HuH-7.5 (cell line): ENCODE measurements around the gene CNNM4.
A peak's percentile ranks its signal among the peaks of the same experiment; 100 is the strongest.

Experiments
- DNase-seq: peaks from one replicate; pipeline ENCODE4 v3.0.0; 2011; ENCODE audit warnings: low spot score

The CNNM4 gene

DNA sequence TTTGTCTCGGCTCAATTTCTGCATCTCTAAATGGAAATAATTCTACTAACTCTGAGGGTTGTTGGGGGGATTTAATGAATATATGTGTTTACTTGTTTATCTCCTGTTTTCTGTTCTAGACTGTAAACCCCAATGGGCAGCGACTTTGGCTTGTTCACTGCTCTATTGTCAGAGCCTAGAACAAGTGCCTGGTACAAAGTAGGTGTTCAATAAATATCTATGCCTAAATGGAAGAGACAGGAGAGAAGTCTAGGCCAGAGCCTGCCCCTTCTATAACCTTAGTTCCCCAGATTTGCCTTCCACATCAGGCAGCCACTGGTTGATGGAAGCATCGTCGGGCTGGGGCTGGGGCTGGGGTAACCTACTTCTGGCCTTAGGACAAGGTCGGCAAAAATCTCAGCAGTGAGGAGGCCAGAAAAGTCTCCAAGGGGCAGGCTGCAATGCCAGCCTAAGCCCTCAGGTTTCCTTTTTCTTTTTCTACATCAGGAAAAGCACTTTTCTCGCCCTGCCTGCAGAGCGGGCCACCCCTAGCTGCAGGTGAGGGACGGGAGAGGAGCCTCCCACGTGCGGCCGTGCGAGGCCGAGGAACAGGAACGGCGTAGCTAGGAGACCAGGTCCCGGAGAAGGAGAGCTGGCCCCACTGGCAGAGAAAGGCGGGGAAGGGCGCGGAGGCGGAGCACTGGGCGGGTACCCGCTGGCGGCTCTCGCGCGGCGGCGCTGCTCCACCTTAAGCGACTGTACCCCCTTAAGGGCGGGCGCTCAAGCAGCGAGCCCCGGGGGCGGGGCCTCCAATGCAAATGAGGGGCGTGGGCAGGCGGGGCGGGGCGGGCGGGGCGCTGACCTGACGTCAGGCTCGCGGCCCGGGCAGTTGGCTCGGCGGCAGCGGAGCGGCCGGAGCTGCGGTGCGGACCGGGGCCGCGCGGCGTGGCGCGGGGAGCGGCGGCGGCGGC, at the start of gene CNNM4:
Gene CNNM4, plus strand, starts transcription at position 867 of the 950 bp plus-strand sequence. CDS start 98 bp downstream, outside the sequence.
- DNase-seq = peak; percentile 92

DNA sequence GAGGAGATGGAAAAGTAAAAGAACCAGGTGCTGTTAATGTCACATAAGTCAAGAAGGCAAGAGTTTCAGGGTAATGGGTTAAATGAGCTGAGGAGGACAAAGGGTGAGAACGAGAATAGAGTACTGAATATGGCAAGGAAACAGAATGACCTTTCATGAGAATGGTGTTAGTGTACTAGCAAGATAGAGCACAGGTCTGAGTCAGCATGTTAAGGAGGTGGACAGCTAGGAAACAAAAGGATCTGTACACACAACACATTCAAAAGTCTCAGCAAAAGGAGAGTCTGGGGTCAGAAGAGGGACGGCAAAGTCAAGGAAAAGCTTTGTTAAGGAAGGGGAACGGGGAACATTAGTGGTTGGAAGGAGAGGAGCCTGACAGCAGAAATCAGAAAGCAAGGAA, 49.7 kb upstream of the CNNM4 start:
- DNase-seq = no peak

DNA sequence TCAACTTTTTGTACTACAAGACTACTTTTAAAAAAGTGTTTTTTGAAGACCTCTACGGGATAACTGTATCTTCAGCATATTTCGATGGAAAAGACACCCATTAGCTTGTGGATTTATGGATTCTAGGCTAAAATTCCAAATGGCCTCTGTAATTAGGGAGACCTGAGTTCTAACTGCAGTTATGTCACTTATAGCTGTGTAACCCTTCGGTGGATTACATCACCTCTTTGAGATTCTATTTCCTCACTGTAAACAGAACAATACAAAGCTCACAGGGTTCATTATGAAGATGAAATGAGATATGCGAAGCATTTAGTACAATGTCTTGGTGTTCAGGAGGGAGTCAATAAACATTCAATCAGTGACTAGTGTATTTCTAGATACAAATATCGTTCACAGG, 45.0 kb upstream of the CNNM4 start:
- no peak for DNase-seq

DNA sequence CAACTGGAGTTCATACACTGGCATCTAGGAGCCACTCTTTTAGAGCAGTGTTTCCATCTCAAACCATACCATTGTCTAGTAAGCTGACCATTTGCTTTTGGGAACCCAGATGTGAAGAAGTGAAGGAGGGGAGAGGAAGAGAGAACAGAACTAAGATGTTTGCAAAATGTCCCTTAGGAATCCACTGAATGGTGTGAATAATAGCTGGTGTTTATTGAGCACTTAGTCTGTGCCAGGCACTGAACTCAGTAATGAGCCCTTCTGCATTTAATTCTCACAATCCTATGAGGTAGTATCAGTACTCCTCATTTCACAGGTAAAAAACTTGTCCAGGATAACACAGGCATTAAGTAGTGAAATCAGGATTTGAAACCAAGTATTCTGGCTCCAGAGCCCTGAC, 44.3 kb upstream of the CNNM4 start:
- no peak for DNase-seq

DNA sequence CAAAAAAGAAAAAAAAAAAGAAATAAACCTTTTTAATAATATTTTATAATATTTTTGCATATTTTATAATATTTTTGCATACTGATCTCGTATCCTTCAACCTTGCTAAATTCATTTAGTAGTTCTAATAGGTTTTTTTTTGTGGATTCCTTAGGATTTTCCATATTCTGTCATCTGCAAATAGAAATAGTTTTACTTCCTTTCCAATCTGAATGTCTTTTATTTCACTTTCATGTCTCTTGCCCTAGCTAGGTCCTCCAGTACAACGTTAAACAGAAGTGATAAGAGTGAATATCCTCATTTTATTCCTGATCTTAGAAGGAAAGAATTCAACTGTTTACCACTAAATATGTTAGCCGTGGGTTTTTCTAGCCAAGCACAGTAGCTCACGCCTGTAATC, 34.6 kb upstream of the CNNM4 start:
- no peak for DNase-seq

DNA sequence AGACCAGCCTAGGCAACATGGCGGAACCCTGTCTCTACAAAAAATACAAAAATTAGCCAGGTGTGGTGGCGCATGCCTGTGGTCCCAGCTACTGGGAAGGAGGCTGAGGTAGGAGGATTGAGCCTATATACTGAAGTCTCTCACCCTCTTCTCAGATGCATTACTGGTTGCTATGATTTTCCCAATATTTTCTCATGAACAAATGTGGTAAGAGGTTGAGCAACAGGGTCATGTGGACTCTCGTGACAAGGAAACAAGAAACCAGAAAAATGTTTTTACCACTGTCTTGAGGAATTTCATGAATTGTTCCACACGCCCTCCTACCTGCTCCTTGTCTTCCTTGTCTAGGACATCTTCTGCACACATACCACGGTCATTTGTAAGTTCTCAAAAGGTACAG, 33.3 kb upstream of the CNNM4 start:
- no peak for DNase-seq

DNA sequence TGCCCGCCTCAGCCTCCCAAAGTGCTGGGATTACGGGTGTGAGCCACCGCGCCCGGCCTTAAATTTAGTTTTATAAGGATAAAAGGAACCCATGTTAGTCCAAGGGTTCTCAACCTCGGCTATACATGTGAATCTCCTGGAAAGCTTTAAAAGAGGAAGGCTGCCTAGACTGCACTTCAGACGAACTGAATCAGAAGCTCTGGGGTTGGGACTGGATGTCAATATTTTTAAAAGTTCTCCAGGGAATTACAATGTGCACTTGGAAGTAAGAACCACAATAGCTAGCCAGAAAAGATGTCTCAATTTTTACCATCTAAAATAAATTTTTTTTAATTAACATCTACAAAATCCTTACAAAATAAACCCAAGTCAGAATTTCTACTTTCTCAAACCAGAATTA, 31.0 kb upstream of the CNNM4 start:
- DNase-seq = no peak

DNA sequence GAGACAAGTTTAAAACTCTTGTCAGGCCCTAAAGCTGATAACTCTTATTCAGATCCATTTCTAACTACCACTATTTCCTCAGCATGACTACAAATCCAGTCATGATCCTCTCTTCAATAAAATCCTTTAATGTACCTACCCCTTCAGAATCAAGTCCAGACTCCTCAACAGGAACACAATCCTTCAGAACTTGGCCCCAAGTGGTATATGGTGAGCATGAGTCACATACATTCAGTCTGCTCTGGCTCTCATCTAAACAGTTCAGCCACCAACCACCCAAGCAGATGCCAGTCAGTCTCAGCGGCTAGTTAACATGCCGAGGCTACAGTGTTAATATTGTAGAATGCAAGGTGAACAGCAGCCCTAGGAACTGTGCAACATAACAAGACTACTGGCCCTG, 30.5 kb upstream of the CNNM4 start:
- DNase-seq = no peak

DNA sequence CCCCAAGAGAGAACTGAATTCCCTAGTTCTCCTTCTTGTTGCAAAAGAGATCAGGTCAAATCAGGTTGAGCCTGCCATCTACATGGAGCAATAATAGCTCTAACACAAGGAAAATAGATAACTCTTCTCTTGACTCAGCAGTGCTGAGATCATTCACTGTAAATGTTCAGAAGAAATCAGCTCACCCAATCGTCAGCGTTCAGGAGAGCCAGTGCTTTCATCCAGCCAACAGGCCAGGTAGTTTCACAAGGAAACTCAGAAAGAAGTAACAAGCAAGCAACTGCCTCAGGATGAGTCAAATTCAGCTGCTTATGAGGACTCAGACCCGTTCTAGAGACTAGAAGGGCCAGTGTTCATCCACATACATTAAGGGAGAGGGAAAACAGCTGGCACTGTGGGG, 26.8 kb upstream of the CNNM4 start:
- no peak for DNase-seq

DNA sequence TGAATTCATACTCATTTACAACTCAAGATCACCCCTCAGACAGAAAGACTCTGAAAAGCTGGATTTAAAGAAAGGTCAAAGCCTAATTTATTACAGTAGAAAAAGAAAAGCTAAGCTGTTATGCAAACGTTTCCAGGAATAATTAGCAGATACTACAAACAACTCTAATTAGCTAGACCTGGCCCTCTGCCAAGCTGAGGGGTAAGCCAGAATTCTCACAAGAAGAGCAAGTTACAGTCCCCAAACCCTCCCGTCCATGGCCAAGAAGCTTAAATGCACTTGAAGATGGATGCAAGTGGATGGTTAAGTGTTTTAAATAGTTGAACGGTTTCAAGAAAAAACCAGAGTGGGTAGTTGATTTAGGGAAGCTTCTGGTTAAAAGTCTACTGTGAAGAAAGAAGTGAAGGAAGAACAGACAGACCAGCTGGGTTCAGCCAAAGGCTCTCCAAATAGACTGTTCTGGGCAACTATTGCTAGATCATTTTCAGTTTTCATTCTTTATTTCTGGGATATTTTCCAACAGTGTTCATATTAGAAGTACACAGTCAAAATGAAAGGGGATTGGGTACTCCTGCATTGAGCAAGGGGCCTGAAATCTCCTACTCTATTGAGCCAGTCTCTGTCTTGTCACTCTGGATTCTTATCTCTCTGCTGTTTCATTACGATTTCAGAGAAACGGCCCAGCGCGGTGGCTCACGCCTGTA, 25.7 kb upstream of the CNNM4 start:
- DNase-seq = no peak

DNA sequence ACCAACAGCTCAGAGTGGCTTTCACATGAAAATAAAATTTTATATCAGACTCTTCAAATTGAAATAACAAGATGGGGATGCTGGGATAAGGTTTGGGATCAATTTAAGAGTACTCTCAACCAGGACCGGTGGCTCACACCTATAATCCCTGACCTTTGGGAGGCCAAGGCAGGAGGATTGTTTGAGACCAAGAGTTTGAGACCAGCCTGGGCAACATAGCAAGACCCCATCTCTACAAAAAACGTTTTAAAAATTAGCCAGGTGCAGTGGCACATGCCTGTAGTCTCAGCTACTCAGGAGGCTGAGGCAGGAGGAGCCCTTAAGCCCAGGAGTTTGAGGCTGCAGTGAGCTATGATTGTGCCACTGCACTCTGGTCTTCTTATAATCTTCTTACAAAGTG, 23.5 kb upstream of the CNNM4 start:
- DNase-seq = no peak

DNA sequence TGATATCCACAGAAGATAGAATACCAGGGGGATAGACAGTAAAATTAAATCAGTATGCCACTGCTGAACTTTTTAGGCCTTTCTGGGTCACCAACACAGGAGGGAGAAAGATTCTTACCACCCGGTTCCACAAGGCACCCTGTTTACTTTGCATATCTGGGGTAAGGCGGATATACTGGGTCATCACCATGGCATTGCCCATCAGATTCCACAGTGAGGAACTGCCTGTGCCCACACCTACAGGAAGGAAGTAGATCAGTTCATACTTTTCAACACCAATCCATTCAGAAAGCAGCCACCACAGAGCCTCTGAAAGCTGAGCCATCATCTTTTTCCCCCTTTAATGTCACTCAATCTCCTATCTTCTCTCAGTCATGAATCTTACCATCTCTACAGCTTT, 22.9 kb upstream of the CNNM4 start:
- DNase-seq = no peak

DNA sequence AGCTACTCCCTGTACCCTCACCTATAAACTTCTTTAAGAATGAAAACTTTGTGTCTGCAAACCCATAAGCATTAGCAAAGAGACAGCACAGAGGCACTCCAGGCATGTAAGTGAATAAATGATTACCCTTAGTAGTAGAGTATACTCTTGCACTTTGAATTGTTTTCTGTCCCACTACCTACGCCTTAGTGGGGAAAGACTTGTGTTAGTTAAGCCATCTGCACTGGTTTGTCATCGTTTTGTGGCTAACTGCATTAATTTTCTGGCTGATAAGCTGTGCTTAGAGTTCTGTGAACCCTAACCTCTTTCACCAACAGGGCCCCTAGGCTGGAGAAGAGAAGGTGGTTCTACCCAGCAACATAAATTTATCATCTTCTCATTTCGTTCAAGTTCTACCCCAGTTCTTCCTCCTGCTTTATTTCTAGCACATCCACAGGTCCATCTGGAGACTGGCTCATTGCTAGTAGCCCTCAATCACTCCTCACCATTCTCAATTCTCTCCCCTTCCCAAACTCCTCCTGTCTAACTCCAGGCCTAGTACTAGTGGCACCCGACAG, 21.5 kb upstream of the CNNM4 start:
- no peak for DNase-seq

DNA sequence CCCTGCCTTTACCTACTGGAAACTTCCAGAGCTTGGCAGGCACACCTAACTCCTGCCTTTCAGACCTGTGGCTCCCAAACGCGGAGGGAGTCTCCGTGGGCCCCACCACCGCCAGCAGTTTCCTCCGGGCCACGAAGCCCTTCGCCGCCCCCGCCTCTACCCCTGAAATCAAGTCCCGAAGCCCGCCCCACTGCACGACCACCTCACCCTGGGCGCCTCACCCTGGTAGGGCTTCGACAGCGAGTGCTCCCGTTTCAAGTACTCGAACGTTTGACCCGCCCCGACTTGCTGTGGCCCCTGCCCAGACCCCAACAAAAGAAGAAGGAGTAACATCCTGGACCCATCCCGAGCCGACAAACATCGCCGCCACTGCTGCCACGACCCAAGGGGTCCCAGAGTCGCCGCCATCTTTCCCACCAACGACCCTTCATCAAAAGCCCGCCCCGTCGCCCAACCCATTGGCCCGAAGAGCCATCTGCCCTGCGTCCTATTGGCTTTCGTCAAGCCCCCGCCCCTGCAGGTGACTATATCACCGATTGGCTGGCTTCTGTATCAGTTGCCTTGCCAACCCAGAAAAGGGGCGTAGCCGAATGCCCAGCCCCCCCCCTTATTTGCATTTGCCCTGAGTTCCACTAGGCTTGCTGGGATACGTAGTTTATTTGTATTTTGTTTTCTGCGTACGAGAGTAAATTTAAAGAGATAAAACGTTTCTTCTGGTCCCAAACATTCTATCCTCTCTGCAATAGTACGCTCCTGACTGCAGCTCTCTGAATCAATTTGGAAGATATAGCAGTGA, 20.9 kb upstream of the CNNM4 start, which contains the start of gene LMAN2L:
Gene LMAN2L, minus strand, starts transcription at position 432 of the 796 bp plus-strand sequence. Its CDS starts 24 bp downstream, at position 408.
- peak; percentile 88 for DNase-seq

DNA sequence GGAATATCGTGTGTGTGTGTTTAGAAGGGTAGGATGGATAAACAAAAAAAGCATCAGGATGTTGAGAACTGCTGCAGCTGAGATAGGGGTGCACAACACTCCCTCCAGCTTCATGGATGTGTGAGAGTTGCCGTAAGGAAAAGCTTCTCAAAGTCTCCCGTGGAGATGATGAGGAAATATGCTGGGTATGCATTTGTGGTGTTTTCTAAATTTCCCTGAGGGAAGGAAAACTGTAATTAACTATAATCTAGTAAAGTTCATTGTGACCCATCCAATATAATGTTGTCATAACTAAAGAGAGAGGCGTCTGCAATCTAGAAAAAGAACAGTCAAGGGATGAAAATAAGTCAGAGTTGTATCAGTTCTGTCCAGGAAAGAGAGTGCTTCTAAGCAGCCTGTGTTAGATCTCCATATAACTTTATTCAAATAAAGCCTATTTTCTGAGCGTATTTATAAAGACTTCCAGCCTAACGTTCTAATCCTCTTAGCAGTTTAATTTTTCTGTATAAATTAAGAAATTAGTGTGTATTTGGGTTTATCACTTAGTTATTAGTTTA, 13.6 kb upstream of the CNNM4 start:
- no peak for DNase-seq

DNA sequence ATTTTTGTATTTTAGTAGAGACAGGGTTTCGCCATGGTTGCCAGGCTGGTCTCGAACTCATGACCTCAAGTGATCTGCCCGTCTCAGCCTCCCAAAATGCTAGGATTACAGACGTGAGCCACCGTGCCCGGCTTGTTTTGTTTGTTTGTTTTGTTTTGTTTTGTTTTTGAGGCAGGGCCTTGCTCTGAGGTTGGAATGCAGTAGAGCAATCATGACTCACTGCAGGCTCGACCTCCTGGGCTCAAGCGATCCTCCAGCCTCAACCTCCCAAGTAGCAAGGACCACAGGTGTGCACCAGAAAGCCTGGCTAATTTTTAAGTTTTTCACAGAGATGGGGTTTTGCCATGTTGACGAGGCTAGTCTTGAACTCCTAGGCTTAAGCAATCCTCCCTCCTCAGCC, 8.9 kb upstream of the CNNM4 start:
- no peak for DNase-seq

DNA sequence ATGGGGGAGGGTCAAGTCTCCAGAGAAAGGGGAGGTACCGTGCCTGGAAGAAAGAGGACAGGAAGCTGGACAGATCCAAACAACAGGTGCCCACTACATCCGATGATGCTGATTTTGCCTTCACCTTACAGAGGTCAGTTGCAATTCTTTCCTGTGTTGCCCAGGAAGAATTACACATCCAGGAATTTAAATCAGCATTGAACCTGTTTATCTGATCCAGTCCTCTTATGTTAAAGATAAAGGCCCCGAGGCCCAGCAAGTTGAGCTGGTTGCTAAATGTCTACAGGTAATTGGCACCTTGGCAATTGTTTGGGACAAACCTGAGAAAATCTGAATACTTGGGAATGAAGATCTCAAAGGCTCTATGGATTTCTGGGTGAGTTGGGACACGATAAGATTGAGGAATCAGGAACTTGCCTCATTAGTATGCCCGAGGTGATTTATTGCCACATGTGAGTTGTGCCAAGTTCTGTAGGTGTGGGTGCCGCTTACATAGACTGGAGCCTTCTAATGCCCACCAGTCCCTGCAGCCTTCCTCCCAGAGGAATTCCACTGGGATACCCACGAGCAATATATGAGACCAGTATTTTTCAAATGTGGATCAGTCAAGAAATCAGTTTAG, 6.9 kb upstream of the CNNM4 start:
- no peak for DNase-seq

DNA sequence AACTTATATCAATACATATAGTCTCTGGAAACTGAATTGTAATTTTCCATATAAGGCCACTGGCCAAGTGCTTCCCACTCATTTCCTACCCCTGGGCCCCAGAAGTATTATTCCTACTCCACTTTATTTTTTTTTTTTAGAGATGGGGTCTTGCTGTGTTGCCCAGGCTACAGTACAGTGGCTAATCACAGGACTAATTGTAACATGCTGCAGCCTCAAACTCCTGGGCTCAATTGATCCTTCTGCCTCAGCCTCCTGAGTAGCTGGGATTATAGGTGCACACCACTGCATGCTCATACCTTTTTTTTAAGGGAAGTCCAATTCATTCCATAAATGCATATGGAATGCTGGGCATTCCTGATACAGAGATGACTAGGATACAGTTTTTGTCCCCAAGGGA, 6.4 kb upstream of the CNNM4 start:
- no peak for DNase-seq

DNA sequence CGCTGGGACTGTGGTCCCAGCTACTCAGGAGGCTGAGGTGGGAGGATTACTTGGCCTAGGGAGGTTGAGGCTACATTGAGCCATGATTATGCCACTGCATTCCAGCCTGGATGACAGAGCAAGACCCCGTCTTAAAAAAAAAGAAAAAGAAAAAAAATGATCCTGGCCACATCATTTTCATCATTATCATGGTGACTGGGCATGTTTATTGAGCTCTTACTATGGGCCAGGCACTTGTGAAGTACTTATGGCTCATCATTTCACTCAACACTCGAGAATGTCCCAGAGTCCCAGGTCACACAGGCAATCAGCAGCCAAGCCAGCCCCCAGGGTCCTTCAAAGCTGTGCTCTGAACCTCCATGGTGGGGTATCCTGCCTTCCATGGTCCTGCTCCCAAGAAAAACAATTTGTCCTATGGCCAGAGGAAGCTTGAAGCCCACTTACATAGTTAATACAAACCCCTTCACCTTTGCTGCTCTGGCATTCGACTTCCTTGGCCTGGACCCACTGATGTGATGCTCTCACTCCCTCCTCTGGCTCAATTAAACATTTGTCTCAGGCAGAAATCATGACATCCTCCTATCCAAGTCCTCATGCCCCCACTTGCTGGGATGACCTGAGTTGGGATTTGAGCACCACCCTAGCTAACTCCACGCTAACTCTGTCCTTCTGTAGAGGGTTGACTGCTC, 3.8 kb upstream of the CNNM4 start:
- no peak for DNase-seq

DNA sequence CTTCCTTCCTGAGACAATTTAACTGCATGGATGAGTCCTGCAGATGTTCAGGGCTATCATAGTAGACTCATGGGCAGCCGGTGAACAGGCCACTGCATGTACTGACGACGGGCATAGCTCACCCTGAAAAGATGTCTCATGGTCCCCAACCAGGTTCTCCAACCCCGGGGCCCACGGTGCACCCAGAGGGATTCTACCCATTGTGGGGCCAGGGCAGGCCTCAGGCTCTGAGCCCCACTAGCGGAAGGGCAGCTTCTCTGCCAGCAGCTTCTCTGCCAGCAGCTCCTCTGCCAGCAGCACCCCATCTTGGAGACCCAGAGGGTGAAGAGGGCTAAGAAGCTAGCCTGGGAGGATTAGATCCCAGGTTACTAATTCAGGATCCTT, 3.2 kb upstream of the CNNM4 start:
- DNase-seq = no peak

DNA sequence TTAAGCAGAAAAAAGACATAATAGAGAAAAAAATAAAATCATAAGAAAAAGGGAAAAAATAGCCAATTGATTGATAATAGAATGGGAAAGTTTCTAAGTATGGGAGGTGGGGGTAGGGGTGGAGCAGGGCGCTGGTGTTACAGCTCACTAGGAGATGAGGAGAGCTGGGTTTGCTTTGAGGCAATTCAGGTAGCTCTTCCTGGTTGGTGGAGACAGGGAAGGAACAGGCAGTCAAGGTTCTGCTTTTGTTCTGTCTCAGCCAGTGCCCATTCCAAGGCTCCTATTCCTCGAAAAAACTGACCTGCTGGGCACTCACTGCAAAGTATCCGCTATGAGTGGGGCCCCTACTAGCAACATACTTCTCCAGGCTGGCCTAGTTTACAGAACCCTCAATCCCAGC, 1.7 kb upstream of the CNNM4 start:
- no peak for DNase-seq
